VCaP (cell line): ENCODE data around the gene MFAP4.

Experiments used
- H3K27ac ChIP-seq: fragments of 450-650 bp; 2 replicates; pipeline ENCODE4 v1.5.1; 2017
- TF ChIP-seq, protein P1 (sequence below): fragments of 450-650 bp; conservative IDR thresholded peaks from 2 replicates; pipeline ENCODE4 v1.5.1; 2017; ENCODE audit warnings: mild to moderate bottlenecking, moderate library complexity

MFAP4 gene

DNA sequence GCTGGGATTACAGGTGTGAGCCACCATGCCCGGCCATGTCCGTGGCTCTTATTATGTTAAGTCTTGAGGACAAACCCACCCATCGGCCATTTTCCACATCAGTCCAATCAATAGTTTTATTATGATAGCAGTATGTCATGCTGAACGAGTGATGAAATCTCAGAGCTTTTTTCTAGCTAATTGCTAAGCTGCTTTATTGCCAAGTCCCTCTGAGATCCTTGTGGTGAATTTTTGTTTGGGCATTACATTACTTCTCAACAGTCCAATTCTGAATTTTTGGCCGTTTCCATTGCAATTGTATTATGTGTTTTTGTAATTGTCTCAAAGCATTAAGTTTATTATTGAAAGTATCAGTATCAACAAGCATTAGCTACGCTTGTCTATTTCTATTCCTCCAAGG, 34.9 kb upstream of the MFAP4 start:
- no peak overlapping the region for H3K27ac ChIP-seq
- TF ChIP-seq, protein P1, sequence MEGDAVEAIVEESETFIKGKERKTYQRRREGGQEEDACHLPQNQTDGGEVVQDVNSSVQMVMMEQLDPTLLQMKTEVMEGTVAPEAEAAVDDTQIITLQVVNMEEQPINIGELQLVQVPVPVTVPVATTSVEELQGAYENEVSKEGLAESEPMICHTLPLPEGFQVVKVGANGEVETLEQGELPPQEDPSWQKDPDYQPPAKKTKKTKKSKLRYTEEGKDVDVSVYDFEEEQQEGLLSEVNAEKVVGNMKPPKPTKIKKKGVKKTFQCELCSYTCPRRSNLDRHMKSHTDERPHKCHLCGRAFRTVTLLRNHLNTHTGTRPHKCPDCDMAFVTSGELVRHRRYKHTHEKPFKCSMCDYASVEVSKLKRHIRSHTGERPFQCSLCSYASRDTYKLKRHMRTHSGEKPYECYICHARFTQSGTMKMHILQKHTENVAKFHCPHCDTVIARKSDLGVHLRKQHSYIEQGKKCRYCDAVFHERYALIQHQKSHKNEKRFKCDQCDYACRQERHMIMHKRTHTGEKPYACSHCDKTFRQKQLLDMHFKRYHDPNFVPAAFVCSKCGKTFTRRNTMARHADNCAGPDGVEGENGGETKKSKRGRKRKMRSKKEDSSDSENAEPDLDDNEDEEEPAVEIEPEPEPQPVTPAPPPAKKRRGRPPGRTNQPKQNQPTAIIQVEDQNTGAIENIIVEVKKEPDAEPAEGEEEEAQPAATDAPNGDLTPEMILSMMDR, result no peak

DNA sequence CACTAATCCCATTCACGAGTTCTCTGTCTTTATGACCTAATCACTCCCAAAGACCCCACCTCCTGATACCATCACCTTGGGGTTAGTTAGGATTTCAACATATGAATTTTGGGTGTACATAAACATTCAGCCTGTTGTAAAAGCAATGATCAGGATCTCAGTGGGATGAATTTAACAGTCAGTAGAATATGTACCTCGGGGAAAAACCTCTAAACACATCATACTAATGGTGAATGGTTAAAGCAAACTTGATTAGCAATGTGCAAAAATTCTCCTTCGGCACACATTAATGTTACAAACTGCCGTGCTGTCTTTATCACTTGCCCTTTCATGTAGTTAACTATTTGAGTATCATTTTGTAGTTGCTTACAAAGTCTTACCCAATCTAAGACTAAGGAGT, 34.2 kb upstream of the MFAP4 start:
- TF ChIP-seq, protein P1, result no peak
- H3K27ac ChIP-seq, result no peak overlapping the region

DNA sequence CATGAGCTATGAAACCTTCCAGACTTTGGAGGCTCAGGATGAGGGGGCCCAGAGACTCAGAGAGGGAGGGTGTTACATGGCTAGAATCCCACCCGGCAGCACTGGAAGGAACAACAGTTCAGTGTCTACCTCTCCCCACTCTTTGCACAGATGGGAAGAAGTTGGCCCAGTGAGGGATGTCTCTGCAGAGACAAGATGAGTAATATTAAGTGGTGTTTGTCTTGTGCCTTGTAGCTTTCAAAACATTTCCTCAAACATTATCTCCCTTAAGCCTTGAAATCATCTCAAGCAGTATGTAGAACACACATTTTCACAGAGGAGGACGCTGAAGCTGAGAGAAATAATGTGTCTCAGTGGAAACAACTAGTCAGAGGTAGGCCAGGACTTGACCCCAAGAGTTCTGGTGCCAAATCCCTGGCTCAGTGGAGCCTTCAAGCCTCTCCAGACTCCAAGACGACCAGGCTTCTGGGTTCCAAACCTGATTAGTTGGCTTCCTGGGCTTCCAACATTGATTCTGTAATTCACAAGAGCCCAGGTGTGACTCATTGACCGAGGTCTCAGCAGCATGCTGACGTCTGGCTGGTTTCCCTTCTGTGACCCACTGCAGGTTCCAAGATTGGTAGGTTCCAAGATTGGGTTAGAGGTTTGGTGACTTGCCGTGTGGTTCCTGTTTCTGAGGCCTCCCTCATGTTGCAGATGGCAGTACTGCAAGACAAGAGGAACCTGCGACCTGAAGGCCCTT, 31.4 kb upstream of the MFAP4 start:
- H3K27ac ChIP-seq, result no peak overlapping the region
- TF ChIP-seq, protein P1, result no peak

GRCh38 chr17:19417611-19418010, 30.6 kb upstream of the MFAP4 start:
- TF ChIP-seq, protein P1, result no peak
- no peak overlapping the region for H3K27ac ChIP-seq

DNA sequence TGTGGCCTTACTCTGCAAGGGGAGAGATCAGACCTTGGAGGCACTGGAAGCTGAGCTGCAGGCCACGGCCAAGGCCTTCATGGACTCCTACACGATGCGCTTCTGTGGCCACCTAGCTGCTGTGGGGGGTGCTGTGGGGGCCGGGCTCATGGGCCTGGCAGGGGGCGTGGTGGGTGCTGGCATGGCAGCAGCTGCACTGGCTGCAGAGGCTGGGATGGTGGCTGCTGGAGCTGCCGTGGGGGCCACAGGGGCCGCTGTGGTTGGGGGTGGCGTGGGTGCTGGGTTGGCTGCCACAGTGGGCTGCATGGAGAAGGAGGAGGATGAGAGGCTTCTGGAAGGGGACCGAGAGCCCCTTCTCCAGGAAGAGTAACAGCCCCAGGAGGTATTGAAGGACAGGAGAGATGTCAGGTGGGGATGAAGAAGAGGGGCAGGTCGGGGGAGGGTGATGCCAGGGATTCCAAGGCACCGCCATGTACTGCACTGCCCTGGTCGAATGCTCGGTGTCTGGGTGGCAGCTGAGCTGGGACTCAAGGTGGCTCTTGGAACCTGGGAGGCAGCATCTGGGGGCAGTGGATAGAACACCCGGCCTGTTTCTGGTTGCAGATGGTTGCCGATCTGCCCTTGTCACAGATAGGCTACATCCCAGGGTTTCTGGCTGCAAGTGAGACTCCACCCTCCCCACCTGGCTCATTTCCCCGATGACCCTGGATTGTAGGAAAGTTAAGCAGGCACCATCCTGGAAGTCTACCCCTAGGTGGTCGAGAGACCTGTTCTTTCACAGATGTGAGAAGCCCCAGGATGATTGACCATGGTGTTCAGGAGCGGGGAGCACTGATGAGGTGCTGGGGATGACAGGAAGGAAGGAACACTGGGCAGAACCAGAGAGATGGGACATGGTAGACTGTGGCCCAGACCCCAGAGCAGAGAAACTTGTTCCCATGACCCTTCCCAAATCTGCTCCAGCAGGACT, 29.1 kb upstream of the MFAP4 start:
- no peak overlapping the region for H3K27ac ChIP-seq
- TF ChIP-seq, protein P1, result no peak

DNA sequence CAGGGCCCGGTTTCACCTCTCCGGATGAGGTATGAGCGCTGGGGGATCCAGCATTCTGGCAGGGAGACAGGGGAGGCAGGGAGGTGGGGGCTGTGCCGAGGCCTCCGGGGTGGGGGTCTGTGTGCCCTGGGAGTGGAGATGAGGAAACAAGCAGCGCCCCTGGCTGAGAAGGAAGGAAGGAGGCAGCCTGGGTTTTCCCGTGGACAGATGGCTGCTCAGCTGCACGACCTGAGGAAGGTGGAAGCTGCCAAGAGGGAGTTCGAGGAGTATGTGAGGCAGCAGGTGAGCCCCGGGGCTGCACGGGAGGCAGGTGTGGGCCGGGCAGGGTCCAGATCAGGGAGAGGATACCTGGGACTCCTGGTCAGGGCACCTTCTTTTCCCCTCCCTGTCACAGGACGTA, 28.3 kb upstream of the MFAP4 start:
- TF ChIP-seq, protein P1, result no peak
- no peak overlapping the region for H3K27ac ChIP-seq
